KMS-11 (cell line): Measurements from ENCODE around the gene GTSE1.

Experiments used
- H2AFZ ChIP-seq: fragments of 200-600 bp; sonication (generic); 2 replicates; pipeline ENCODE4 v1.6.1; 2016; ENCODE audit warnings: antibody characterized with exemption, mixed run types, low read depth
- H3K27ac ChIP-seq: fragments of 200-600 bp; sonication (generic); 2 replicates; pipeline ENCODE4 v1.6.1; 2016; ENCODE audit warnings: mild to moderate bottlenecking, mixed run types
- H3K27me3 ChIP-seq: fragments of 200-600 bp; sonication (generic); 2 replicates; pipeline ENCODE4 v1.6.1; 2017; ENCODE audit warnings: mild to moderate bottlenecking, low read depth, mixed run types, moderate library complexity; ENCODE audit not compliant: insufficient read depth
- H3K36me3 ChIP-seq: fragments of 200-600 bp; sonication (generic); 2 replicates; pipeline ENCODE4 v1.6.1; 2017; ENCODE audit warnings: mild to moderate bottlenecking, mixed run types; ENCODE audit not compliant: insufficient read depth
- H3K4me1 ChIP-seq: fragments of 200-600 bp; sonication (generic); 2 replicates; pipeline ENCODE4 v1.6.1; 2016; ENCODE audit warnings: mild to moderate bottlenecking, low read depth, mixed run types; ENCODE audit not compliant: poor library complexity, severe bottlenecking
- H3K4me2 ChIP-seq: fragments of 200-600 bp; sonication (generic); 2 replicates; pipeline ENCODE4 v1.7.0; 2016; ENCODE audit warnings: mild to moderate bottlenecking, mixed run types
- H3K4me3 ChIP-seq: fragments of 200-600 bp; sonication (generic); IDR thresholded peaks from 2 replicates; pipeline ENCODE4 v1.6.1; 2017; ENCODE audit warnings: low read depth, low read length, mixed read lengths; ENCODE audit not compliant: insufficient read depth
- H3K79me2 ChIP-seq: fragments of 200-600 bp; sonication (generic); 2 replicates; pipeline ENCODE4 v1.6.1; 2016; ENCODE audit warnings: low read depth, mixed run types; ENCODE audit not compliant: insufficient read depth
- H3K9ac ChIP-seq: fragments of 200-600 bp; sonication (generic); 2 replicates; pipeline ENCODE4 v1.6.1; 2016; ENCODE audit warnings: mild to moderate bottlenecking, mixed run types
- H4K20me1 ChIP-seq: fragments of 200-600 bp; sonication (generic); 2 replicates; pipeline ENCODE4 v1.6.1; 2016; ENCODE audit warnings: mild to moderate bottlenecking, mixed run types; ENCODE audit not compliant: insufficient read depth
- TF ChIP-seq, protein P1 (sequence below): fragments of 200-600 bp; sonication (generic); conservative IDR thresholded peaks from 2 replicates; pipeline ENCODE4 v1.6.1; 2017; ENCODE audit warnings: low read depth, mild to moderate bottlenecking, antibody characterized with exemption, low read length, moderate library complexity, mixed read lengths

Gene GTSE1

GRCh38 chr22:46320716-46321386 lies 24.2 kb downstream of the GTSE1 start:
- Histone ChIP-seq H3K79me2 (no peaks in the 10 kb centered on the region), H3K36me3 (no peaks in the 10 kb centered on the region; the same call in 1 of the 2 replicates), H3K27ac (no peak overlapping the region), H3K4me2 (no peak overlapping the region), H3K4me1 (no peaks in the 10 kb centered on the region), H3K27me3 (no peaks in the 10 kb centered on the region), H4K20me1 (no peaks in the 10 kb centered on the region), H2AFZ (no peak overlapping the region), H3K4me3 (no peak overlapping the region), H3K9ac (no peak overlapping the region)
- TF ChIP-seq, protein P1, sequence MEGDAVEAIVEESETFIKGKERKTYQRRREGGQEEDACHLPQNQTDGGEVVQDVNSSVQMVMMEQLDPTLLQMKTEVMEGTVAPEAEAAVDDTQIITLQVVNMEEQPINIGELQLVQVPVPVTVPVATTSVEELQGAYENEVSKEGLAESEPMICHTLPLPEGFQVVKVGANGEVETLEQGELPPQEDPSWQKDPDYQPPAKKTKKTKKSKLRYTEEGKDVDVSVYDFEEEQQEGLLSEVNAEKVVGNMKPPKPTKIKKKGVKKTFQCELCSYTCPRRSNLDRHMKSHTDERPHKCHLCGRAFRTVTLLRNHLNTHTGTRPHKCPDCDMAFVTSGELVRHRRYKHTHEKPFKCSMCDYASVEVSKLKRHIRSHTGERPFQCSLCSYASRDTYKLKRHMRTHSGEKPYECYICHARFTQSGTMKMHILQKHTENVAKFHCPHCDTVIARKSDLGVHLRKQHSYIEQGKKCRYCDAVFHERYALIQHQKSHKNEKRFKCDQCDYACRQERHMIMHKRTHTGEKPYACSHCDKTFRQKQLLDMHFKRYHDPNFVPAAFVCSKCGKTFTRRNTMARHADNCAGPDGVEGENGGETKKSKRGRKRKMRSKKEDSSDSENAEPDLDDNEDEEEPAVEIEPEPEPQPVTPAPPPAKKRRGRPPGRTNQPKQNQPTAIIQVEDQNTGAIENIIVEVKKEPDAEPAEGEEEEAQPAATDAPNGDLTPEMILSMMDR = no peak

- Histone ChIP-seq H4K20me1 (no peaks in the 10 kb centered on the region), H3K27me3 (no peaks in the 10 kb centered on the region), H3K36me3 (no peaks in the 10 kb centered on the region; the same call in 1 of the 2 replicates), H3K9ac (no peak overlapping the region), H3K4me2 (no peak overlapping the region), H2AFZ (no peak overlapping the region), H3K79me2 (no peaks in the 10 kb centered on the region), H3K4me3 (no peak overlapping the region), H3K4me1 (no peaks in the 10 kb centered on the region), H3K27ac (no peak overlapping the region)
- TF ChIP-seq, protein P1 = no peak
Observed at GRCh38 chr22:46322711-46323110, 26.0 kb downstream of the GTSE1 start.

- Histone ChIP-seq H3K4me1 (no peaks in the 10 kb centered on the region), H3K79me2 (no peaks in the 10 kb centered on the region), H4K20me1 (no peaks in the 10 kb centered on the region), H3K9ac (no peak overlapping the region), H3K4me2 (no peak overlapping the region), H2AFZ (no peak overlapping the region), H3K4me3 (no peak overlapping the region), H3K36me3 (no peaks in the 10 kb centered on the region; the same call in 1 of the 2 replicates), H3K27me3 (no peaks in the 10 kb centered on the region), H3K27ac (no peak overlapping the region)
- TF ChIP-seq, protein P1 = no peak
Observed at GRCh38 chr22:46323162-46323561, 26.5 kb downstream of the GTSE1 start.

- H3K9ac ChIP-seq = no peak overlapping the region
- no peaks in the 10 kb centered on the region; the same call in 1 of the 2 replicates for H3K36me3 ChIP-seq
- no peak overlapping the region for H3K4me2 ChIP-seq
- H2AFZ ChIP-seq = no peak overlapping the region
- H3K4me1 ChIP-seq = no peaks in the 10 kb centered on the region
- H4K20me1 ChIP-seq = no peaks in the 10 kb centered on the region
- no peak overlapping the region for H3K4me3 ChIP-seq
- no peaks in the 10 kb centered on the region for H3K79me2 ChIP-seq
- no peaks in the 10 kb centered on the region for H3K27me3 ChIP-seq
- TF ChIP-seq, protein P1 = no peak
- no peak overlapping the region for H3K27ac ChIP-seq
Observed at GRCh38 chr22:46326066-46326680, 29.5 kb downstream of the GTSE1 start.
